Duodenal mucosa (tissue), 2 donors: ENCODE measurements around the gene GALE.
A peak's percentile ranks its signal among the peaks of the same experiment; 100 is the strongest.

Experiments
- H3K27ac ChIP-seq: one replicate; pipeline ENCODE4 v1.7.0; 2013; ENCODE audit warnings: low read depth, low read length
- H3K27me3 ChIP-seq, 2 donors: one replicate each; pipeline ENCODE4 v1.7.0; 2013; ENCODE audit warnings: low read length in 2 of 2, control low read depth in 1 of 2; ENCODE audit not compliant: insufficient read depth in 2 of 2, control insufficient read depth in 1 of 2
- H3K36me3 ChIP-seq, 2 donors: one replicate each; pipeline ENCODE4 v1.7.0; 2013; ENCODE audit warnings: low read length in 2 of 2, control low read depth in 1 of 2; ENCODE audit not compliant: insufficient read depth in 2 of 2, control insufficient read depth in 1 of 2
- H3K4me1 ChIP-seq, 2 donors: one replicate each; pipeline ENCODE4 v1.7.0; 2013; ENCODE audit warnings: low read length in 2 of 2, control low read depth in 1 of 2; ENCODE audit not compliant: insufficient read depth in 2 of 2, control insufficient read depth in 1 of 2
- H3K4me3 ChIP-seq, 2 donors: one replicate each; pipeline ENCODE4 v1.7.0; 2013; ENCODE audit warnings: low read length in 2 of 2, low read depth in 1 of 2
- H3K9ac ChIP-seq, 2 donors: one replicate each; pipeline ENCODE4 v1.7.0; 2013; ENCODE audit warnings: low read length in 2 of 2, low read depth in 1 of 2
- H3K9me3 ChIP-seq, 2 donors: one replicate each; pipeline ENCODE4 v1.7.0; 2013; ENCODE audit warnings: low read length in 2 of 2, control low read depth in 1 of 2; ENCODE audit not compliant: control insufficient read depth in 1 of 2

The GALE gene

GRCh38 chr1:23777979-23778814 is 22.4 kb downstream of the GALE start, which contains the start of gene PITHD1:
Gene PITHD1, plus strand, starts transcription at chr1:23778418. Its CDS starts 98 bp downstream, at chr1:23778516.
- Histone ChIP-seq H3K27ac (peak within 1 kb of the TSS; percentile 89), H3K4me1 (peaks cover 15 to 23% of the 10 kb centered on the region in 2 donors), H3K9ac (peak within 1 kb of the TSS; percentile 86 to 93), H3K4me3 (peak within 1 kb of the TSS; percentile 94 to 99), H3K36me3 (peaks cover 0 to 9% of the 10 kb centered on the region in 2 donors), H3K27me3 (no peaks in the 10 kb centered on the region), H3K9me3 (no peaks in the 10 kb centered on the region)

DNA sequence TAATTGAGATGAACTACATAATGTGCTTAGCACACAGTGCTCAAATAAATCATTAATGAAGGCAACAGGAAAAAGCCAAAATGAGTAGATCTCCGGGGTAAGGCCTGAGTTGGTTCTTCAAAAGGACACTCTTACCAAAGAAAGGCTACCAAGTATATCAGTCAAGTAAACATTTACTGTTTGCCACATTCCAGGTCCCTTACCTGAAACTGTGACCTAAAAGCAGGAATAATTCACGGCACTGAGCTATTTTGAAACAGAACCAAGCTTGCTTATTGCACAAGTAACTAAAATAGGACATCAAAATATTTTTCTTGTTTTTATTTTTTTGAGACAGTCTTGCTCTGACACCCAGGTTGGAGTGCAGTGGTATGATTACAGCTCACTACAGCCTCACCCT is 24.3 kb downstream of the GALE start:
- H3K27ac ChIP-seq, result no peak overlapping the region
- H3K9me3 ChIP-seq, result no peaks in the 10 kb centered on the region
- H3K27me3 ChIP-seq, result no peaks in the 10 kb centered on the region
- no peak overlapping the region for H3K9ac ChIP-seq
- H3K36me3 ChIP-seq, result peaks cover 0 to 4% of the 10 kb centered on the region in 2 donors
- H3K4me3 ChIP-seq, result no peak overlapping the region
- peaks cover 15 to 26% of the 10 kb centered on the region in 2 donors for H3K4me1 ChIP-seq

- no peak overlapping the region for H3K9ac ChIP-seq
These were observed 26.2 kb downstream of the GALE start for GRCh38 chr1:23774174-23774880.

DNA sequence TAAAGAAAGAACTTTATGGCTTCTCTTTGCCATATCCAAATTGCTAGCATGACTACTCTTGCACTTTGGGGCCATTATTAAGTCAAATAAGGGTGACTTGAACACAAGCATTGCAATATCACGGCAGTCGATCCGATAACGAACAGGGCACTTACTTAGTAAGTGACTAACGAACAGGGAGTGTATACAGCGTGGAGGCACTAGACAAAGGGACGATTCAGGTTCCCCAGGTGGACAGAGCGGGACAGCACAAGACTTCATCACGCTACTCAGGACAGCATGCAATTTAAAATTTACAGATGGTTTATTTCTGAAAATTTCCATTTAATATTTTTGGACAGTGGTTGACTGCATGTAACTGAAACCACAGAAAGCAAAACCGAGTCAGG is 27.7 kb downstream of the GALE start:
- no peak overlapping the region for H3K4me3 ChIP-seq
- H3K9ac ChIP-seq, result no peak overlapping the region
- no peak overlapping the region for H3K27ac ChIP-seq
- peaks cover 0 to 12% of the 10 kb centered on the region in 2 donors for H3K4me1 ChIP-seq
- H3K27me3 ChIP-seq, result no peaks in the 10 kb centered on the region
- H3K9me3 ChIP-seq, result no peaks in the 10 kb centered on the region
- H3K36me3 ChIP-seq, result peaks cover 2 to 10% of the 10 kb centered on the region in 2 donors

More at GRCh38 chr1:23774174-23774880, 26.2 kb downstream of the GALE start:
- Histone ChIP-seq H3K9me3 (no peaks in the 10 kb centered on the region), H3K27ac (no peak overlapping the region), H3K36me3 (peaks cover 0 to 2% of the 10 kb centered on the region in 2 donors), H3K4me3 (no peak overlapping the region), H3K4me1 (peaks cover 6 to 20% of the 10 kb centered on the region in 2 donors), H3K27me3 (no peaks in the 10 kb centered on the region)

DNA sequence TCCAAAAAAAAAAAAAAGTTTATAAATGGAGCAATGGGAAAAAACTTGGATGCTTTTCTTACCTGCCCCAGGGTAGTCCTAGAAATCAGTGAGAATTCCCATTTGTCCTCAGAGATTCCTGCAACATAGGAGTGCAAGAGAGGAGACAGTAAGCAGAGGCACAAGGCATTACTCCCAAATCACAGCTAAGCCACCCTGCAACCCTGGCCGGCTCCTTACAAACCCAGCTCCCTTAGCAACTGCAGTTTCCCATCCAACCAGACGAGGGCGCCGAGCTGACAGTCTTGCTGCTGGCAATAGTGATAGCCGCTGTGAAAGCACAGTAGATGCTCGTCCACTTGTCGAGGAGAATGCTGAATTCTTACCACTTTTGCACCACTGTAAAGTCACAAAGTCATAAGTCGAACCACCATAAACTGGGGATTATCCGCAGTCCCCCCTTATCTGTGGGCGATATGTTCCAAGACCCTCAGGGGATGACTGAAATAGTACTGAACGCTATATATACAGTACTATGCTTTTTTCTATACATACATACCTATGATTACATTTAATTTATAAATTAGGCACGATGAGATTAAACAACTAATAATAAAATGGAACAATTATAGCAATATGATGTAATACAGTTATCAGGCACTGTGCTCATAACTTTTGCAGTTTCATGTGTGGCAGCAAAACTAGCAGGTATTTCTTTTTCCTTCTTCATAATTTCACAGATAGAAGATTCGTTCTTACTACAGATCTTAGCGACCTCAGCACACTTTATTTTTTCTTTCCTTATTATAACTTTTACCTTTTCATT is 28.3 kb downstream of the GALE start:
- no peak overlapping the region for H3K4me3 ChIP-seq
- no peaks in the 10 kb centered on the region for H3K27me3 ChIP-seq
- peaks cover 6 to 10% of the 10 kb centered on the region in 2 donors for H3K36me3 ChIP-seq
- no peaks in the 10 kb centered on the region for H3K9me3 ChIP-seq
- no peak overlapping the region for H3K9ac ChIP-seq
- peaks cover 0 to 6% of the 10 kb centered on the region in 2 donors for H3K4me1 ChIP-seq
- H3K27ac ChIP-seq, result no peak overlapping the region

GRCh38 chr1:23768733-23769132 is 31.8 kb downstream of the GALE start:
- Histone ChIP-seq H3K9ac (no peak overlapping the region), H3K4me1 (peaks cover 0 to 3% of the 10 kb centered on the region in 2 donors), H3K27ac (no peak overlapping the region), H3K9me3 (no peaks in the 10 kb centered on the region), H3K27me3 (no peaks in the 10 kb centered on the region), H3K36me3 (peaks cover 6 to 26% of the 10 kb centered on the region in 2 donors), H3K4me3 (no peak overlapping the region)

DNA sequence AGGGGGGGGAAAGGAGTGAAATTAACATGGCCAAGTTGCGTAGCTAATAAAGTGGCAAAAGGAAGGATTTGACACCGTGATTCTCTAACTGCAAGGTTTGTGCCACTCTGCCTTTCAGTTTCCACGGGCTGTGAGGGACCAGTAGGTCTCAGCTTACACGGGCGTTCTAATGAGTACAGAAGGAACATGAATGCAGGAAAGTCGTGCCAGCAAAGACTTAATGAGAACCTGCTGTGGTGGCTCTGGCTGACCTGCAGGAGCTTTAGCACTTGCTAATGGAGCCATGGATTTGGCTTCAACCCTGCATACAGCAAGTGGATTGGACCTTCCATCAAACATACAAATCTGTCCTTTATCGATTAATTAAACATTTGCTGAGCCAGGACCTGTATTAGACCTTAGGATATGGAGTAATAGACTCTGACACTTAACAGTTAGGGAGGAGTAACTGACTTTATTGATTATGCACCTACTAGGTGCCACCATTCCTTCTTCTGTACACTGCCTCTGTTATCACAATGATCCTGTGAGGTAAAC is 37.4 kb downstream of the GALE start:
- Histone ChIP-seq H3K27me3 (no peaks in the 10 kb centered on the region), H3K9me3 (no peaks in the 10 kb centered on the region), H3K4me1 (no peaks in the 10 kb centered on the region), H3K9ac (no peak overlapping the region), H3K27ac (no peak overlapping the region), H3K36me3 (peaks cover 36 to 62% of the 10 kb centered on the region in 2 donors), H3K4me3 (no peak overlapping the region)

GRCh38 chr1:23759277-23759676 is 41.3 kb downstream of the GALE start:
- H3K9ac ChIP-seq, result no peak overlapping the region
- H3K27ac ChIP-seq, result no peak overlapping the region
- H3K36me3 ChIP-seq, result peaks cover 55 to 84% of the 10 kb centered on the region in 2 donors
- H3K27me3 ChIP-seq, result no peaks in the 10 kb centered on the region
- no peak overlapping the region for H3K4me3 ChIP-seq
- H3K4me1 ChIP-seq, result no peaks in the 10 kb centered on the region
- no peaks in the 10 kb centered on the region for H3K9me3 ChIP-seq

DNA sequence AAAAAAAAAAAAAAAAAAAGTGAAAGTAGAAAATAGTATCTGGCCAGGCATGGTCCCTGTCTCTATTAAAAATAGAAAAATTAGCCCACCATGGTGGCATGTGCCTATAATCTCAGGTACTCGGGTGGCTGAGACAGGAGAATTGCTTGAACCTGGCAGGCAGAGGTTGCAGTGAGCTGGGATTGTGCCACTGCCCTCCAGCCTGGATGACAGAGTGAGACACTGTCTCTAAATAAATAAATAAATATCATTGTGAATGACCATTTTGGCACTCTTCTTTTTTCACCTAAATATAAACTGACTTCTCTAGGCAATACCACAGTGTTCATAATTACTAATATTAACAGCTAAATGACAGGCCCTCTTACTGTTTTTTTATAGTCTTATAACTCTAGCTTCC is 42.7 kb downstream of the GALE start:
- Histone ChIP-seq H3K4me1 (no peaks in the 10 kb centered on the region), H3K27me3 (no peaks in the 10 kb centered on the region), H3K36me3 (peaks cover 70 to 91% of the 10 kb centered on the region in 2 donors), H3K27ac (no peak overlapping the region), H3K4me3 (no peak overlapping the region), H3K9ac (no peak overlapping the region), H3K9me3 (no peaks in the 10 kb centered on the region)
